D721Med (cell line): ENCODE results near the gene GGTLC1.

ENCODE experiments used
- DNase-seq: peaks from one replicate; pipeline ENCODE4 v3.0.0; 2011; ENCODE audit warnings: low spot score; ENCODE audit not compliant: insufficient read length
- FAIRE-seq: peaks from 2 replicates; lab custom pipeline; 2011; peaks lifted over from hg19 to GRCh38; lab: Jason Lieb, UNC
- CTCF ChIP-seq: IDR thresholded peaks from 2 replicates; pipeline ENCODE4 v1.5.1; 2012; ENCODE audit warnings: mild to moderate bottlenecking, control low read depth; ENCODE audit not compliant: insufficient read depth; ENCODE audit errors: missing control alignments

The GGTLC1 gene

GRCh38 chr20:23963941-23964340, 24.6 kb downstream of the GGTLC1 start:
- DNase-seq (no peak), FAIRE-seq (no peak)
- no peak for TF ChIP-seq CTCF

GRCh38 chr20:23962272-23962671, 26.3 kb downstream of the GGTLC1 start:
- DNase-seq (no peak), FAIRE-seq (no peak)
- TF ChIP-seq CTCF: no peak

- FAIRE-seq: no peak
- TF ChIP-seq CTCF: no peak
These were observed 29.5 kb downstream of the GGTLC1 start for GRCh38 chr20:23959054-23959453.

GRCh38 chr20:23955896-23956295, 32.7 kb downstream of the GGTLC1 start:
- DNase-seq: no peak
- TF ChIP-seq CTCF: no peak
- no peak for FAIRE-seq

More at GRCh38 chr20:23959054-23959453, 29.5 kb downstream of the GGTLC1 start:
- no peak for DNase-seq

GRCh38 chr20:23954008-23954745, 34.4 kb downstream of the GGTLC1 start:
- FAIRE-seq (no peak), DNase-seq (no peak)
- TF ChIP-seq CTCF: no peak

- DNase-seq (no peak), FAIRE-seq (no peak)
- no peak for TF ChIP-seq CTCF
These were observed 42.4 kb downstream of the GGTLC1 start for GRCh38 chr20:23946206-23946605.

GRCh38 chr20:23943304-23943703, 45.3 kb downstream of the GGTLC1 start:
- no peak for TF ChIP-seq CTCF
- DNase-seq (no peak), FAIRE-seq (no peak)
